ENCODE results near the gene TXNDC15.

DNA sequence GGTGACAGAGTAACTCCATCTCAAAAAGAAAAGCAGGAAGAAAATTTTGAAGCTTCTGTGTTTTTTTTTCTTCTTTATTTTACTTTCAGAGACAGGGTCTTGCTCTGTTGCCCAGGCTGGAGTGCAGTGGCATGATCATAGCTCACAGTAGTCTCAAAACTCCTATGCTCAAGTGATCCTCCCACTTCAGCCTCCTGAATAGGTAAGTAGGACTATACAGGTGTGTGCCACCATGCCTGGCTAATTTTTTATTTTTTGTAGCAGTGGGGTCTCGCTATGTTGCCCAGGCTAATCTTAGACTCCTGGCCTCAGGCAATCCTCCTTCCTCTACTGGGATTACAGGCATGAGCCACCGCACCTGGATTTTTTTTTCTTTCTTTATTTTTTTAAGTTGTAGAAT is 38.5 kb upstream of the TXNDC15 start:
- TF ChIP-seq GABPA (IDR thresholded peaks at IDR 0.05; ENCODE audit: low read depth, low read length) (no peak), GABPA (CRISPR knock-in tag; IDR thresholded peaks at IDR 0.05; ENCODE audit: low read depth) (no peak), HCFC1 (IDR thresholded peaks at IDR 0.05; ENCODE audit: low read depth, low read length) (no peak), SETDB1 (CRISPR knock-in tag; IDR thresholded peaks at IDR 0.05; ENCODE audit: borderline replicate concordance) (no peak), TRIM24 (CRISPR knock-in tag; IDR thresholded peaks at IDR 0.05) (no peak)
- TF ChIP-seq, protein P1, sequence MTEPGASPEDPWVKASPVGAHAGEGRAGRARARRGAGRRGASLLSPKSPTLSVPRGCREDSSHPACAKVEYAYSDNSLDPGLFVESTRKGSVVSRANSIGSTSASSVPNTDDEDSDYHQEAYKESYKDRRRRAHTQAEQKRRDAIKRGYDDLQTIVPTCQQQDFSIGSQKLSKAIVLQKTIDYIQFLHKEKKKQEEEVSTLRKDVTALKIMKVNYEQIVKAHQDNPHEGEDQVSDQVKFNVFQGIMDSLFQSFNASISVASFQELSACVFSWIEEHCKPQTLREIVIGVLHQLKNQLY (CRISPR knock-in tag; IDR thresholded peaks at IDR 0.05): no peak
- TF ChIP-seq, protein P2, sequence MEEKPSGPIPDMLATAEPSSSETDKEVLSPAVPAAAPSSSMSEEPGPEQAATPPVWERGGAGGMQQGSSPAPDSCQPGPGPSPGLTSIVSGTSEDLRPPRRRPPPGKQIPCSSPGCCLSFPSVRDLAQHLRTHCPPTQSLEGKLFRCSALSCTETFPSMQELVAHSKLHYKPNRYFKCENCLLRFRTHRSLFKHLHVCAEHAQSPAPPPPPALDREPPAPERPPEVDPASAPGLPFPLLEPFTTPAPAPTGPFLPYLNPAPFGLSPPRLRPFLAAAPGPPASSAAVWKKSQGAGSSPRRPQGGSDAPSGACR (CRISPR knock-in tag; IDR thresholded peaks at IDR 0.05): no peak

Data from HepG2 (cell line).